GM21515 (cell line): ENCODE measurements around the gene POMP.
A peak's percentile ranks its signal among the peaks of the same experiment; 100 is the strongest.

Source experiments
- ATAC-seq: cut with Tn5 transposase; IDR thresholded peaks from one replicate; pipeline ENCODE4 v1.9.1; 2021; ENCODE audit not compliant: unreplicated experiment

Gene POMP

DNA sequence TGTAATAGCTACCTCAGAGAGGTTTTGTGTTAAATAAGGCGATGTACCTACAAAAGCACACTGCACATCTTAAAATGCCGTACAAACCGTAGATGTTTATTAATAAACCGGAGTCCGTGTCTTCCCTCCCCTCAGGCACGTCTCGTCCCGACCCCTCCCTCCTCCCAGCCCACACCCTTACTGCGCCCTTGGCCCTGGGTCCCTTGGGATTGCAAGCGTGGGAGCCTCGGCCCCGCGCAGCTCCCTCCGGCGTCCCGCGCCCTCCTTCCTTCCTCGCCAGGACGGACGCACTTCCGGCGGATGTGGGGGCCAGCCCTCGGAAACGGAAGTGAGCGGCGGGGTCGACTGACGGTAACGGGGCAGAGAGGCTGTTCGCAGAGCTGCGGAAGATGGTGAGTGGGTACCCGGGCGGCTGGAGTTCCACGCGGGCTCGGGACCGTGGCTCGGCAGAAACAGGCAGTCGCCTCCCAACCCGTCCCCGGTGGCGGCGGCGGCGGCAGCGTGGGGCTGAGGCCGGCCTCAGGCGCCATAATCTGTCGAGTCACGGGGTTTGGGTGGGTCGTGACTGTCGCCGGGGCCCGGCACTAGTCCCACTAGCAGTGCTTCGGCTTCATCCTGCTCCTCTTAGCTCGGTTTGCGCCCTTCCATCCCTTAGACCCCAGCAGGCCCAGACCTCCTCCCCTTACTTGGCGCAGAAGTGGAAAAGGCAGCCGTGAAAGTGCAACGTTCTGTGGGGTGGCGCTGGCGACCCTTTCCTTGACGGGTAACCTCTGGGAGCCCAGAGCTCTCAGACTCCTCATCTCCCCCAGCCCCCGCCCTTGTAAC lies at the start of gene POMP:
POMP (plus strand) TSS at position 335 of the 825 bp plus-strand sequence; CDS start at position 390, 55 bp downstream.
- ATAC-seq: peak; percentile 82

GRCh38 chr13:28609381-28609780 lies 49.5 kb upstream of the POMP start:
- ATAC-seq: no peak

GRCh38 chr13:28609926-28610325 lies 49.0 kb upstream of the POMP start:
- no peak for ATAC-seq

DNA sequence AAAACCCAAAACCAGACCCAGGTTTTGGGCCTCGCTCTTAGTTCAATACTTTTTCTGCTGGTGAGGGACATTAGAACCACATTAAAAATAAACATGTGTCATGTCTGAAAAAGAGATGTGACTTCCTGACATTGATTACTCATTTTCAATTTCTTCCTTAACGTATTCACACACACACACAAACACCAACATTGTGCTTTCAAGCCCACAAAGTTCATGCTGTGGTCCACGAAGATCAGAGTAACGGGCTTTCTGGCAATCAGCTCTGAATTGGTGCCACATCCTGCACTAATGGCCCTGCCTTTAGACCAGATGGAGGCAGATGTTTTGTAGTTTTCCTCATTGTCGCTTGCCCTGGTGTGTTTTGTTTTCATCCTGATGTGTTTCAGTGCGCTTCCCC lies 47.9 kb upstream of the POMP start:
- no peak for ATAC-seq

DNA sequence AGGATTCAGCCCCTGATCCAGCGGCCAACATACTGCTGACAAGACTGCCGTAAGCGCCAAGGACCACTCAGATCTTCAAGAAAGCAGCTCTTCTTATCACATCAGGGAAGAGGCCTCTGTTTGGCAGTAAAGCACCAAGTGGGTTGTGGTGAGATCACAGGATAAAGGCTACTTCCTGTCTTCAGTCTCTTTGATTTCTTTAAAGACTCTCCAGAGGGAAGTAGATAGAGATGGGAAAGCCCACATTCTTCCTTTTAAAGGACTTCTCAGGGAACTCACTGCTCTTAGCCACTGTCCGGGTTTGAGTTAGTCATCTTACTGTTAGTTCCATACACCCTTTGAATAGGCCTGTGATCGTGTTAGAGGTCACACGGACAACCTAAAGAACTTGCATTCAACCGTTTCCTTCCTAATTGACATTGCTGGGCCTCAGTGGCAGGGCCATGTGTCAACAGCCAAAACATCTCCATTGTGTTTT lies 47.2 kb upstream of the POMP start:
- no peak for ATAC-seq

DNA sequence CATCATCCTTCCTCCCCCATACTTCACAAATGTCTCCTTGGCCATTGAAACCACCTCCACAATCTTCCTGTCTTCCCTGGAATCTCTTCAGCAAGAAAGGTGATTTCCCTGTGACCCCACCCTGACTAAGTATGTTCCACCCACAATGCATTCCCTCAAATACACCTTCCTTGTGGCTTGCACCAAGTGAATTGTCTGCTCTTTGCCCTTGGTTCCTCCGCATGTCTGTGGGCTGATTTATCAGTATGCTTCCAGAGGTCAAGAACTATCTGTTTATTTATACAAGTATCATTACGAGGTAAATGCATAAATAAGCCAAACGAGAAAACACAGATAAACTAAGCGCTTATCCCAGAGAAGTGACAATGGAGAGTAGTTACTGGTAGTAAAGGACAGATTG lies 45.4 kb upstream of the POMP start:
- no peak for ATAC-seq

GRCh38 chr13:28615916-28616446 lies 42.9 kb upstream of the POMP start:
- no peak for ATAC-seq

DNA sequence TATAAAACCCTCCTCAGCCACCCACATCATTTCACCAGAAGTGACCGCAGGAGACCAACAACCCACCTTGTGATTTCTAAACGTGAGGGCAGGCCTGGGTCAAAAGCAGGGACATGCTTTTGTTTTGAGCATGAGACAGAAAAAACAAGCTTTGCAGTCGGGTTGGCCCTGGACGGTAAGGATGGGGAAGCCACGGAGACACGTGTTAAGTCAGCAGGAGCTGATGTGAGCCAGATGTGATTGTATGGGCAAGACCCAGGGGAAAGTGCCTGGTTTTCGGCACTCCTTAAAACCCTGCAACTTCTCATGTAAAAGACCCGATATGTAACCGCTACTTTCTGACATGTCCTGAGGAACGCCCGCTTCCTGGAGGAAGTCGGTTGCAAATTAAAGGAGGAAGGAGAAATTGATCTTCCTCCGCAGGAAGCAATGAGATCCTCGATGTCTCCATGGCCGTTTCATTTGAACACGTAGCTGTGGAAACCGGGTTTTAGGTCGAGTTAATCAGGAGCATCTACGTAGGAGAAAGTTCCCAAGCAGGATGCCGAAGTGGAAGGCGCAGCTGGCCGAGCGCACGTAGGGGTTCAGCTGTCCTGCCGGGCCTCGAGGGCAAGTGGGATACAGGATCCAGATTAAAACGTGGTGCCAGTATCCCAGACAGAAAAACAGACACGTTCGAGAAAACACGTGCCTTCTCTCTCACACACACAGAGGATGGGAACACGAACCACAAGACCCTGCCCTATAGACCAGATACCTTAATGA lies 40.5 kb upstream of the POMP start:
- ATAC-seq: no peak

GRCh38 chr13:28620011-28620830 lies 38.7 kb upstream of the POMP start:
- ATAC-seq: no peak

DNA sequence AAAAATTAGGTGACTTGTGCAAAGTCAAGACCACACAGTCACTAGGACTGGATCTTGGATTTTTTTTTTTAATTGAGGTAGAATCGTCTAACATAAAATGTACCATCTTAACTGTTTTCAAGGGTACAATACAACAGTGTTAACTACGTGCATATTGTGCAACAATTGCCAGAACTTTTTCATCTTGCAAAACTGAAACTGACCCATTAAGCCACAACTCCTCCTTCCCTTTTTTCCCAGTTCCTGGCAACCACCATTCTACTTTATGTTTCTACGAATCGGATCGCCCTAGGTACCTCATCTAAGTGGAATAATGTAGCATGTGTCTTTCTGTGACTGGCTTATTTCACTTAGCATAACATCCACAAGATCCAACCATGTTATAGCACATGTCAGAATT lies 37.5 kb upstream of the POMP start:
- no peak for ATAC-seq

- no peak for ATAC-seq
Measured at GRCh38 chr13:28622286-28622685, 36.6 kb upstream of the POMP start.

DNA sequence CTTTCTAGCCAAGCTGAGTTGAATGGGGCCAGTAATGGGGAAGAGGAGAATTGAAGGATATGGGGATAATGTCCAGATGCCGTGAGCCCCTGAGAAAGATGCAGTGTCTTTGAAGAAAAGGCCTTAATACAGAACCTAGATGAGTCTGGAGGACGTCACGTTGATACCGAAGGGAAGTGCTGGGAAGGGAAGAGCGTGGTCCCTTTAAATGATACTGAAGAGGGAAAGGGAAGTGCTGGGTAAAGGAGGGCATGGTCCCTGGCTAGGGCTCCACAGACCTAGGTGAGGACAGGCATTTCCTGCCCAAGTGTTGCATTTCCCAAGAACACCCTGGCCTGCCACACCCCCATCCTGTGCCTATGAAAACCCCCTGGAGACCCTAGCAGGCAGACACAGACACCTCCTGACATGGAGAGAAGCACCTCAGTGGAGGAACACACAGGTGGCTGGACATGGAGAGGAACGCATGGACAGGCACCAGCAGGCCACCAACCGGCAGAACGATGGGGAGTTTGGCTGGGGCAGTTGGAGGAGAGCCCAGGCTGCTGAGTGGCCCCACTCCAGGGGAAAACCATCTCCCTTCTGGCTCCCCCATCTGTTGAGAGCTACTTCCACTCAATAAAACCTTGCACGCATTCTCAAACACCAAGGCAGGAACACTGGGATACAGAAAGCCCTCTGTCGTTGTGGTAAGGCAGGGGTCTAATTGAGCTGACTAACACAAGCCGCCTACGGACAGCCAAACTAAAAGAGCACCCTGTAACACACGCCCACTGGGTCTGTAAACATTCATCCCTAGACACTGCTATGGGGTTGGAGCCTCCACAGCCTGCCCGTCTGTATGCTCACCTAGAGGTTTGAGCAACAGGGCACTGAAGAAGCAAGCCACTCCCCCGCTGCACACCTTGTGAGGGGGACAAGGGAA lies 34.9 kb upstream of the POMP start:
- no peak for ATAC-seq

DNA sequence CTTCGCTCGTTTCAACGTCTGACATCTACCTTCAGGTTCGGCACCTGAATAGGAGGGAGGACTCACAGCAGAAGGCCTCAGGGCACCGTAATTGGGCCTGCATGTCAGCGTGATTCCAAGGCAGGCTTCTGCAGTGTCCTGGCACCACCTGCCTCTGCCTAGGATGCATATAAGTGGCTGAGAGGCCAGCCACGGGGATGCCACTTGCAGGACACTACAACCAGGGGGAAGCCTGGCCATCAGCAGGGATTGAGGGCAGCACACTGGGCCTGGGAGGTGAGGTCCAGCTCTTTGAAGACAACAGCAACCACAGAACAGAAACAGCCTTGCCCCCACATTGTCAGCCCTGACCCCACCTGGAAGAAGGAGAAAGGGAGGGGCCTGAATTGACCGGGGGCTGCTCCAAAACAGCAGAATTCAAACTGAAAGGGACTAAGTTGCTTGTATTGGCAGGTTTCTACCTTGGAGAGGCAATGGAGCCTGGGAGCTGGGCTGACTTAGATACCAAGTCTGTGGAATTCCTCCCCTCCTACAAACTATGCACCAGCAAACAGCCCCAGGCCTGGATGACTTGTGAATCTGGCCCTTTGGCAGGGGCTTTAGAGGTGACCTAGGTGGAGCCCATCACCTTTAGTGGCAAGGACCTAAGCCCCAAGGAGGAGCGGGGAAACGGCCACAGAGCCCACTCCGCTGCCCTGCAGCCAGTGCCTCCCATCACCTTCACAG lies 34.1 kb upstream of the POMP start:
- no peak for ATAC-seq

GRCh38 chr13:28626266-28626665 lies 32.7 kb upstream of the POMP start:
- no peak for ATAC-seq

DNA sequence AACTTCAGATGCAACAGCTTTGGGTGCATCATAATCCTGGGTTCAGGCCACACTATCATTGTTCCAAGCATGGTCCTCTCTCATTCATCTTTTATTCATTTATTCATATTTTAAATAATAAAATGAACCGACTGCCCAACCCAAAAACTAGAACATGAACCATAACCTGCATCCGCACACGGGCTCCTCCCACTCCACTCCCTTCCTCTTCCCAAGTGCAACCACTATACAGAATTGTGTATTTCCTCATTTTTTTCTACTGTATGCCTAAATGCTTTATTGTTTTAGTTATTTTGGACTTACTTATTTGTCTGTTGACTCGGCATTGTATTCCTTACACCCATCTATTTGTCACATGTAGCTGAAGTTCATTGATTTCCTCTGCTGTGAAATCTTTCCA lies 30.7 kb upstream of the POMP start:
- ATAC-seq: no peak

- ATAC-seq: no peak
Measured at GRCh38 chr13:28630869-28631268, 28.1 kb upstream of the POMP start.

GRCh38 chr13:28631801-28632200 lies 27.1 kb upstream of the POMP start:
- no peak for ATAC-seq

- no peak for ATAC-seq
Measured at GRCh38 chr13:28636069-28636468, 22.9 kb upstream of the POMP start.

GRCh38 chr13:28636677-28637317 lies 22.1 kb upstream of the POMP start:
- no peak for ATAC-seq
